Endothelial cell of umbilical vein (primary cell): ENCODE results near the gene CACNA2D1. TPM values are rescaled to one million over a fixed set of nuclear protein-coding genes. Genes with fewer than 3 reads are reported as not detected.

ENCODE experiments used
- BruUV-seq: library from RNA; stranded (reverse); fragments of 400-500 nt; replicated peaks from 2 replicates; lab custom pipeline; 2021; lab: Mats Ljungman, UMichigan
- CTCF ChIA-PET: fragments of 300-600, 350-600 bp; sonication (Branson Sonifier 250); formaldehyde crosslinking; loops from one replicate; lab custom pipeline; 2021; ENCODE audit warnings: antibody characterized with exemption, inconsistent platforms; lab: Charles Lee
- POLR2A ChIA-PET: fragments of 300-600, 350-600 bp; sonication (Branson Sonifier 250); formaldehyde crosslinking; loops from one replicate; lab custom pipeline; 2021; ENCODE audit warnings: antibody characterized with exemption, inconsistent platforms; lab: Charles Lee
- DNase-seq: peaks from one replicate; pipeline ENCODE4 v3.0.0-alpha.2; 2011; ENCODE audit warnings: low read depth, low spot score
- FAIRE-seq: peaks from 2 replicates; lab custom pipeline; 2011; peaks lifted over from hg19 to GRCh38; lab: Jason Lieb, UNC
- H2AFZ ChIP-seq: 2 replicates; pipeline ENCODE4 v1.6.0; 2012; ENCODE audit warnings: low read depth, low read length, control low read depth, inconsistent platforms
- H3K27ac ChIP-seq: 2 replicates; pipeline ENCODE4 v1.5.1; 2011; ENCODE audit warnings: low read depth, mild to moderate bottlenecking, control low read depth, low read length, moderate library complexity; ENCODE audit not compliant: insufficient read depth
- H3K27me3 ChIP-seq, 2 experiments: 2 replicates each; pipeline versions ENCODE4 v1.6.0 to v1.6.1; 2011; ENCODE audit warnings: low read length in 2 of 2, mixed read lengths in 1 of 2; ENCODE audit not compliant: control insufficient read depth in 2 of 2, insufficient read depth in 2 of 2
- H3K36me3 ChIP-seq, 2 experiments: 2 replicates in 1 of 2; 3 replicates in 1 of 2; pipeline ENCODE4 v1.5.1; 2011; ENCODE audit warnings: low read length in 2 of 2, mild to moderate bottlenecking in 1 of 2, moderate library complexity in 1 of 2; ENCODE audit not compliant: control insufficient read depth in 2 of 2, insufficient read depth in 2 of 2; ENCODE audit errors: extremely low read depth in 1 of 2
- H3K4me1 ChIP-seq: 3 replicates; pipeline ENCODE4 v1.5.1; 2011; ENCODE audit warnings: mild to moderate bottlenecking, low read length; ENCODE audit not compliant: control insufficient read depth, insufficient read depth; ENCODE audit errors: extremely low read depth
- H3K4me2 ChIP-seq: 2 replicates; pipeline ENCODE4 v1.6.1; 2011; ENCODE audit warnings: low read length, control low read depth, mixed read lengths; ENCODE audit not compliant: insufficient read depth
- H3K4me3 ChIP-seq, 3 experiments: fragments of 200-600 bp in 1 of 3; sonication (generic), shearing (Covaris generic) in 1 of 3; replicated peaks in 1 of 3; 2 replicates each; pipeline ENCODE4 v1.5.1; 2011 to 2016; ENCODE audit warnings: control low read depth in 3 of 3, low read length in 3 of 3, mild to moderate bottlenecking in 2 of 3, inconsistent platforms in 1 of 3, low read depth in 1 of 3, moderate library complexity in 1 of 3; ENCODE audit not compliant: insufficient read depth in 1 of 3
- H3K79me2 ChIP-seq: 2 replicates; pipeline ENCODE4 v1.6.0; 2012; ENCODE audit warnings: low read length, inconsistent platforms; ENCODE audit not compliant: control insufficient read depth, insufficient read depth
- H3K9ac ChIP-seq: replicated peaks from 2 replicates; pipeline ENCODE3; 2011; ENCODE audit warnings: low read length, control low read depth; ENCODE audit not compliant: insufficient read depth; ENCODE audit errors: extremely low read depth
- H3K9me1 ChIP-seq: replicated peaks from 3 replicates; pipeline ENCODE4 v1.6.0; 2011; ENCODE audit warnings: mild to moderate bottlenecking, low read length; ENCODE audit not compliant: control insufficient read depth, insufficient read depth; ENCODE audit errors: extremely low read depth
- H3K9me3 ChIP-seq: replicated peaks from 2 replicates; pipeline ENCODE4 v1.5.1; 2012; ENCODE audit warnings: low read length, inconsistent platforms; ENCODE audit not compliant: control insufficient read depth, insufficient read depth
- H4K20me1 ChIP-seq: replicated peaks from 2 replicates; pipeline ENCODE3; 2011; ENCODE audit warnings: mild to moderate bottlenecking, low read length; ENCODE audit not compliant: control insufficient read depth, insufficient read depth; ENCODE audit errors: extremely low read depth
- EZH2 ChIP-seq: IDR thresholded peaks from 2 replicates; pipeline ENCODE4 v1.6.1; 2012; ENCODE audit warnings: borderline replicate concordance, low read depth, mild to moderate bottlenecking, moderate library complexity, low read length, inconsistent platforms; ENCODE audit not compliant: severe bottlenecking
- FOS ChIP-seq: IDR thresholded peaks from 2 replicates; pipeline ENCODE4 v1.6.1; 2011; ENCODE audit warnings: mild to moderate bottlenecking, low read length, moderate library complexity, borderline replicate concordance; ENCODE audit not compliant: insufficient read depth
- GATA2 ChIP-seq: IDR thresholded peaks from 2 replicates; pipeline ENCODE4 v1.7.0; 2011; ENCODE audit warnings: low read depth, mild to moderate bottlenecking, moderate library complexity, mixed read lengths, low read length; ENCODE audit not compliant: insufficient read length, insufficient read depth
- JUN ChIP-seq: IDR thresholded peaks from 2 replicates; pipeline ENCODE4 v1.6.1; 2011; ENCODE audit warnings: borderline replicate concordance, low read depth; ENCODE audit not compliant: insufficient read length, insufficient read depth
- MYC ChIP-seq: IDR thresholded peaks from one replicate; pipeline ENCODE4 v1.6.1; 2011; ENCODE audit warnings: mild to moderate bottlenecking, low read depth, low read length
- dilution Hi-C: fragments of 300-500 bp; cut with MboI; formaldehyde crosslinking; loops from one replicate; pipeline ENCODE4 v1.15.0; 2019; ENCODE audit warnings: low sequenced_read_pairs; ENCODE audit not compliant: extremely low pct_ligation_motif_present
- intact Hi-C: fragments of 100-400 bp; cut with micrococcal nuclease; formaldehyde crosslinking; loops from one replicate; pipeline ENCODE4 v1.10.0; 2022
- polyA plus RNA-seq, 4 experiments: library from polyadenylated mRNA; depleted of rRNA in 3 of 4; stranded (reverse) in 3 of 4; unstranded in 1 of 4; fragments of >200 nt; gene quantifications; 2 replicates each; pipeline versions ENCODE4 v1.2.1 to v1.2.3, GENCODE V29; 2011 to 2012; ENCODE audit warnings: missing spikeins in 1 of 4
- total RNA-seq: library from RNA; stranded (reverse); gene quantifications from 2 replicates; pipeline ENCODE4 v1.2.3, GENCODE V29; 2021
- TF ChIP-seq, protein P1 (sequence below), 2 donors: IDR thresholded peaks; 1 replicate in 1 of 2; 2 replicates in 1 of 2; pipeline ENCODE4 v1.5.1; 2011; ENCODE audit warnings: low read length in 2 of 2, mild to moderate bottlenecking in 2 of 2, moderate library complexity in 2 of 2, control low read depth in 1 of 2, inconsistent platforms in 1 of 2, low read depth in 1 of 2; ENCODE audit not compliant: insufficient read depth in 1 of 2; ENCODE audit errors: extremely low read depth in 1 of 2
- TF ChIP-seq, protein P2 (sequence below): IDR thresholded peaks from 2 replicates; pipeline ENCODE4 v1.6.1; 2011; ENCODE audit not compliant: insufficient read depth, insufficient read length

Gene CACNA2D1
- total and polyA plus RNA-seq, 2 donors (not counting 3 experiments of a cell fraction or from before 2014, with no cell fraction given), result 4.1 to 38.6 TPM

GRCh38 chr7:82200601-82201000, 243.0 kb downstream of the CACNA2D1 start:
- no peak overlapping the region for H3K4me3 ChIP-seq
- TF ChIP-seq JUN (no peak), EZH2 (no peak)
- TF ChIP-seq, protein P1, sequence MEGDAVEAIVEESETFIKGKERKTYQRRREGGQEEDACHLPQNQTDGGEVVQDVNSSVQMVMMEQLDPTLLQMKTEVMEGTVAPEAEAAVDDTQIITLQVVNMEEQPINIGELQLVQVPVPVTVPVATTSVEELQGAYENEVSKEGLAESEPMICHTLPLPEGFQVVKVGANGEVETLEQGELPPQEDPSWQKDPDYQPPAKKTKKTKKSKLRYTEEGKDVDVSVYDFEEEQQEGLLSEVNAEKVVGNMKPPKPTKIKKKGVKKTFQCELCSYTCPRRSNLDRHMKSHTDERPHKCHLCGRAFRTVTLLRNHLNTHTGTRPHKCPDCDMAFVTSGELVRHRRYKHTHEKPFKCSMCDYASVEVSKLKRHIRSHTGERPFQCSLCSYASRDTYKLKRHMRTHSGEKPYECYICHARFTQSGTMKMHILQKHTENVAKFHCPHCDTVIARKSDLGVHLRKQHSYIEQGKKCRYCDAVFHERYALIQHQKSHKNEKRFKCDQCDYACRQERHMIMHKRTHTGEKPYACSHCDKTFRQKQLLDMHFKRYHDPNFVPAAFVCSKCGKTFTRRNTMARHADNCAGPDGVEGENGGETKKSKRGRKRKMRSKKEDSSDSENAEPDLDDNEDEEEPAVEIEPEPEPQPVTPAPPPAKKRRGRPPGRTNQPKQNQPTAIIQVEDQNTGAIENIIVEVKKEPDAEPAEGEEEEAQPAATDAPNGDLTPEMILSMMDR (IDR thresholded peaks at IDR 0.05; ENCODE audit: extremely low read depth in 1 of 2, insufficient read depth in 1 of 2, low read depth in 1 of 2, low read length in 2 of 2), result no peak
- FAIRE-seq (no peak), DNase-seq (no peak)
- dilution Hi-C loops, result no loop called here
- ChIA-PET POLR2A (no interaction called here), CTCF (interaction anchor here (1.0 kb wide), 1 partner anchor 35 kb away, joined by 3 read pairs; no protein-coding TSS in a partner anchor)
- intact Hi-C loops, result no loop called here
- no peaks in the 10 kb centered on the region for H3K27me3 ChIP-seq
- H2AFZ ChIP-seq, result no peak overlapping the region
- H3K4me2 ChIP-seq, result no peak overlapping the region
- H3K79me2 ChIP-seq, result no peaks in the 10 kb centered on the region
- H4K20me1 ChIP-seq, result no peaks in the 10 kb centered on the region
- BruUV-seq, result no TSS peak
- H3K27ac ChIP-seq, result no peak overlapping the region
- no peaks in the 10 kb centered on the region for H3K36me3 ChIP-seq
- no peak overlapping the region for H3K9ac ChIP-seq
- no peaks in the 10 kb centered on the region for H3K4me1 ChIP-seq
- no peaks in the 10 kb centered on the region for H3K9me1 ChIP-seq
- no peaks in the 10 kb centered on the region for H3K9me3 ChIP-seq

- H3K27ac ChIP-seq, result no peak overlapping the region
- no peaks in the 10 kb centered on the region for H3K79me2 ChIP-seq
- H3K4me1 ChIP-seq, result no peaks in the 10 kb centered on the region
- BruUV-seq, result no TSS peak
- no peak overlapping the region for H3K9ac ChIP-seq
- no peaks in the 10 kb centered on the region for H3K27me3 ChIP-seq
- TF ChIP-seq, protein P2, sequence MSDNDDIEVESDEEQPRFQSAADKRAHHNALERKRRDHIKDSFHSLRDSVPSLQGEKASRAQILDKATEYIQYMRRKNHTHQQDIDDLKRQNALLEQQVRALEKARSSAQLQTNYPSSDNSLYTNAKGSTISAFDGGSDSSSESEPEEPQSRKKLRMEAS, result no peak
- peak; percentile 62 for TF ChIP-seq GATA2
- TF ChIP-seq FOS, result peak; percentile 40
- TF ChIP-seq MYC, result no peak
- TF ChIP-seq JUN, result no peak
- TF ChIP-seq EZH2, result no peak
- no peak for FAIRE-seq
- peak; percentile 31 for DNase-seq
- no peaks in the 10 kb centered on the region for H3K36me3 ChIP-seq
- dilution Hi-C loops (no loop called here), intact Hi-C loops (no loop called here)
- no peaks in the 10 kb centered on the region for H3K9me1 ChIP-seq
- H3K9me3 ChIP-seq, result no peaks in the 10 kb centered on the region
- no peak overlapping the region for H3K4me3 ChIP-seq
- H2AFZ ChIP-seq, result no peak overlapping the region
- no peaks in the 10 kb centered on the region for H4K20me1 ChIP-seq
- H3K4me2 ChIP-seq, result no peak overlapping the region
- CTCF ChIA-PET, result interaction anchor here (0.8 to 1.1 kb wide), 2 partner anchors 12 to 149 kb away, joined by 3 to 4 read pairs; no protein-coding TSS in a partner anchor
- POLR2A ChIA-PET, result no interaction called here
Measured at GRCh38 chr7:82194016-82194643, 249.4 kb downstream of the CACNA2D1 start.
